Neural progenitor cell (in vitro differentiated cells): ENCODE measurements around the gene TBCB.

Experiments
- EZH2 ChIP-seq: fragments of 200-600 bp; sonication (generic); IDR thresholded peaks from 2 replicates; pipeline ENCODE4 v1.6.1; 2017; ENCODE audit warnings: antibody characterized with exemption, mild to moderate bottlenecking, moderate library complexity
- EZH2phosphoT487 ChIP-seq: fragments of 200-600 bp; sonication (generic); IDR thresholded peaks from 2 replicates; pipeline ENCODE4 v1.6.1; 2017; ENCODE audit warnings: antibody characterized with exemption
- TF ChIP-seq, protein P1 (sequence below): fragments of 200-600 bp; sonication (generic); IDR thresholded peaks from 2 replicates; pipeline ENCODE4 v1.5.1; 2017; ENCODE audit warnings: antibody characterized with exemption, mild to moderate bottlenecking

DNA sequence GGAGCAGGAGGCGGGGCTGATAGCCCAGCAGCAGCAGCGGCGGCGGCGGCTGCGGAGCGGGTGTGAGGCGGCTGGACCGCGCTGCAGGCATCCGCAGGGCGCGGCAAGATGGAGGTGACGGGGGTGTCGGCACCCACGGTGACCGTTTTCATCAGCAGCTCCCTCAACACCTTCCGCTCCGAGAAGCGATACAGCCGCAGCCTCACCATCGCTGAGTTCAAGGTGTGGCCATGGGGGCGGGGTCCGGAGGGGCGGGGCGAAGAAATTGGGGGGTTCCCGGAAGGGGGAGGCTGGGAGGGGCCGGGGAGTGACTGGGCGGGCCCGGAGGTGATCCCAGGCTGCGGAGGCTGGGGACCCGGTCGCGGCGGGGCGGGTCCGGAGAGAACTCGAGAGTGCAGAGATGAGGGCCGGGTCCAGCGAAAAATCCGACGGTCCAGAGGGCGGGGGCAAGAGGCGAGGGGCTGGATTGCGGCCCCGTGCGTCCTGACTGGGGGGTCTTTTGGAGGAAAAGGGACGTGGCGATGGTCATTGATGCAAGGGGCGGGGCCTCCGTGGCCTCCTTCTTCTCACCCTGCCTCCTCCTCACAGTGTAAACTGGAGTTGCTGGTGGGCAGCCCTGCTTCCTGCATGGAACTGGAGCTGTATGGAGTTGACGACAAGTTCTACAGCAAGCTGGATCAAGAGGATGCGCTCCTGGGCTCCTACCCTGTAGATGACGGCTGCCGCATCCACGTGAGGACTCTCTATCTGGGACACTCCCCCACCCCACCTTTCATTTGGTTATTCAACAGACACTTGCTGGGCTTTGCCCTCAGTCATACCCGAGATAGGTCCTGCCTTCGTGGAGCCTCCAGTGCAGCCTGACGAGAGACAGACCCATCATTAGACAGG is at the start of gene TBCB:
- TF ChIP-seq EZH2phosphoT487 (no peak), EZH2 (no peak)
- TF ChIP-seq, protein P1, sequence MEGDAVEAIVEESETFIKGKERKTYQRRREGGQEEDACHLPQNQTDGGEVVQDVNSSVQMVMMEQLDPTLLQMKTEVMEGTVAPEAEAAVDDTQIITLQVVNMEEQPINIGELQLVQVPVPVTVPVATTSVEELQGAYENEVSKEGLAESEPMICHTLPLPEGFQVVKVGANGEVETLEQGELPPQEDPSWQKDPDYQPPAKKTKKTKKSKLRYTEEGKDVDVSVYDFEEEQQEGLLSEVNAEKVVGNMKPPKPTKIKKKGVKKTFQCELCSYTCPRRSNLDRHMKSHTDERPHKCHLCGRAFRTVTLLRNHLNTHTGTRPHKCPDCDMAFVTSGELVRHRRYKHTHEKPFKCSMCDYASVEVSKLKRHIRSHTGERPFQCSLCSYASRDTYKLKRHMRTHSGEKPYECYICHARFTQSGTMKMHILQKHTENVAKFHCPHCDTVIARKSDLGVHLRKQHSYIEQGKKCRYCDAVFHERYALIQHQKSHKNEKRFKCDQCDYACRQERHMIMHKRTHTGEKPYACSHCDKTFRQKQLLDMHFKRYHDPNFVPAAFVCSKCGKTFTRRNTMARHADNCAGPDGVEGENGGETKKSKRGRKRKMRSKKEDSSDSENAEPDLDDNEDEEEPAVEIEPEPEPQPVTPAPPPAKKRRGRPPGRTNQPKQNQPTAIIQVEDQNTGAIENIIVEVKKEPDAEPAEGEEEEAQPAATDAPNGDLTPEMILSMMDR = no peak
